PC-3 (cell line): Measurements from ENCODE around the gene MTX1. TPM values are rescaled to one million over a fixed set of nuclear protein-coding genes. Genes with fewer than 3 reads are reported as not detected.

Experiments used
- ATAC-seq: fragments of 200-7000 bp; cut with Tn5 transposase; 2 replicates; pipeline ENCODE4 v1.9.1; 2020; ENCODE audit warnings: mild to moderate bottlenecking, moderate library complexity
- BruUV-seq: library from RNA; stranded (reverse); fragments of 400-500 nt; replicated peaks from 2 replicates; lab custom pipeline; 2021; lab: Mats Ljungman, UMichigan
- CTCF ChIA-PET: fragments of 300-600 bp; sonication (Branson Sonifier 250); formaldehyde crosslinking; loops from one replicate; lab custom pipeline; 2022; ENCODE audit warnings: antibody characterized with exemption; lab: Charles Lee
- POLR2A ChIA-PET: fragments of 300-600 bp; sonication (Branson Sonifier 250); formaldehyde crosslinking; loops from one replicate; lab custom pipeline; 2022; ENCODE audit warnings: antibody characterized with exemption; ENCODE audit not compliant: unreplicated experiment; lab: Charles Lee
- DNase-seq: peaks from one replicate; pipeline ENCODE4 v3.0.0-alpha.2; 2015
- H2AFZ ChIP-seq: fragments of 300-600 bp; sonication (generic); 2 replicates; pipeline ENCODE4 v1.6.0; 2016; ENCODE audit warnings: antibody characterized with exemption, low read length
- H3F3A ChIP-seq: fragments of 300-600 bp; sonication (generic); one replicate; pipeline ENCODE4 v1.6.0; 2017; ENCODE audit warnings: antibody characterized with exemption, low read length, control low read depth, mild to moderate bottlenecking; ENCODE audit not compliant: unreplicated experiment
- H3K27ac ChIP-seq: fragments of 300-600 bp; sonication (generic); 2 replicates; pipeline ENCODE4 v1.5.1; 2016; ENCODE audit warnings: mild to moderate bottlenecking, low read length
- H3K27me3 ChIP-seq: fragments of 300-600 bp; sonication (generic); 2 replicates; pipeline ENCODE4 v1.6.1; 2016; ENCODE audit warnings: low read length, mixed read lengths
- H3K36me3 ChIP-seq: fragments of 300-600 bp; sonication (generic); 2 replicates; pipeline ENCODE4 v1.6.1; 2016; ENCODE audit warnings: low read depth, mixed run types, low read length, mixed read lengths
- H3K4me1 ChIP-seq: fragments of 300-600 bp; sonication (generic); 2 replicates; pipeline ENCODE4 v1.5.1; 2016; ENCODE audit warnings: low read length; ENCODE audit not compliant: insufficient read depth
- H3K4me2 ChIP-seq: fragments of 300-600 bp; sonication (generic); 2 replicates; pipeline ENCODE4 v1.6.0; 2016; ENCODE audit warnings: low read length
- H3K4me3 ChIP-seq: fragments of 300-600 bp; sonication (generic); 2 replicates; pipeline ENCODE4 v1.5.1; 2016; ENCODE audit warnings: mild to moderate bottlenecking, low read length, mixed read lengths
- H3K79me2 ChIP-seq: fragments of 300-600 bp; sonication (generic); 2 replicates; pipeline ENCODE4 v1.6.1; 2017; ENCODE audit warnings: low read length, mixed read lengths
- H3K9ac ChIP-seq: fragments of 300-600 bp; sonication (generic); 2 replicates; pipeline ENCODE4 v1.6.0; 2016; ENCODE audit warnings: mild to moderate bottlenecking, low read length
- H3K9me2 ChIP-seq: fragments of 300-600 bp; sonication (generic); replicated peaks from 2 replicates; pipeline ENCODE4 v1.6.1; 2016; ENCODE audit warnings: mixed run types, low read length, mixed read lengths
- H3K9me3 ChIP-seq: fragments of 300-600 bp; sonication (generic); 2 replicates; pipeline ENCODE4 v1.6.1; 2016; ENCODE audit warnings: low read length, mixed read lengths
- H4K20me1 ChIP-seq: fragments of 300-600 bp; sonication (generic); 2 replicates; pipeline ENCODE4 v1.6.1; 2016; ENCODE audit warnings: low read length, mixed read lengths
- CTCF ChIP-seq: fragments of 300-600 bp; sonication (generic); conservative IDR thresholded peaks from 2 replicates; pipeline ENCODE4 v1.5.1; 2017; ENCODE audit warnings: antibody characterized with exemption, low read depth, mild to moderate bottlenecking, low read length
- EZH2 ChIP-seq: fragments of 300-600 bp; sonication (generic); IDR thresholded peaks from one replicate; pipeline ENCODE4 v1.6.1; 2017; ENCODE audit warnings: antibody characterized with exemption, mild to moderate bottlenecking, low read length; ENCODE audit not compliant: unreplicated experiment
- EZH2phosphoT487 ChIP-seq: fragments of 300-600 bp; sonication (generic); IDR thresholded peaks from 2 replicates; pipeline ENCODE4 v1.6.1; 2018; ENCODE audit warnings: mild to moderate bottlenecking, antibody characterized with exemption, low read length, borderline replicate concordance
- intact Hi-C: fragments of 100-400 bp; cut with micrococcal nuclease; formaldehyde crosslinking; loops from 2 replicates; pipeline ENCODE4 v1.9.0; 2023
- total RNA-seq: library from RNA; depleted of rRNA; stranded (reverse); fragments of >200 nt; gene quantifications from 2 replicates; pipeline ENCODE4 v1.2.3, GENCODE V29; 2014; rRNA removed

The MTX1 gene
- total RNA-seq, 1 experiment from 2014 or later: 152 TPM

DNA sequence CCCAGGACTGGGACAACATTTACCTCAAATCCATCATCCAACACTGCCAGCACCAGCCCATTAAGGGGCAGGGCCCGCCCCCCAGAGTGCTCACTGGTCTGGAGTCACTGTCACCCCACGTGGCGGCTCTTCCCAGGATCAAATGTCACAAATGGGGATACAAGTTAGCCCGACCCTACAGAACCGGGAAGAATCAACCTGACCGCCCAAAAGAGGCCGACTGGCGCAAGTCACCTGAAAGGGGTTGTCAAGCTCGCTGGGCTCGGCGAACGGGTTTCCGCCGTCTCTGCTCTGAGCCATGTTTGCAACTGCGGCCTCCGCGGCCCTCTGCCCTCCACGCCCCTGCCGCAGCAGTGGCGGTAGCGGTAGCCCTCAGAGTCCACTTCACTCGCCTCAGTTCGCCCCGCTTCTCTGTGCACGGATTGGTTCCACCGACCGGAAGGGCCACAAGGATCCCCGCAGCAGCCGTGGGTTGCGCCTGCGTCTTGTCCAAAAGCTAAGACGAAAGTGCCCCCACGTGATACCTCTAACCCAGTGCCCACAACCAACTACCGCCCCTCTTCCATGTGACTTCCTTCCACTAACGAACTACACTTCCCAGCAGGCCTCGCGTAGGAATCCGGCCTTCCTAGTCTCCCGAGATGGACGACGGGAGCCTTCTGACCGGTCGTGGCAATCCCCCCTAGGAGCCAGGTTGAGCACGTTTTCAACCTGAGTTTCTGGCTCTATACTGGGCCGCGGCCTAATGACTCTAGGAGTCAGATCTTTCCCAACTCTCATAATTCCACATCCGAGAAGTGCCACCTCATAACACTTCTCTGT is 53.6 kb downstream of the MTX1 start, which contains the start of gene SCAMP3:
SCAMP3 (minus strand) TSS at position 509 of the 822 bp plus-strand sequence; CDS start at position 300, 209 bp downstream.
- Histone ChIP-seq H3K9me2 (no peaks in the 10 kb centered on the region), H3K27me3 (no peaks in the 10 kb centered on the region), H3K27ac (peak within 1 kb of the TSS; percentile 69), H3F3A (peaks cover 11% of the 10 kb centered on the region), H3K4me2 (peak within 1 kb of the TSS; percentile 95), H3K4me1 (peaks cover 16% of the 10 kb centered on the region), H3K9me3 (no peaks in the 10 kb centered on the region), H3K79me2 (peaks cover 20% of the 10 kb centered on the region), H3K36me3 (peaks cover 40% of the 10 kb centered on the region), H2AFZ (peak within 1 kb of the TSS; percentile 72), H4K20me1 (no peaks in the 10 kb centered on the region), H3K9ac (peak within 1 kb of the TSS; percentile 89), H3K4me3 (peak within 1 kb of the TSS; percentile 88)
- ChIA-PET CTCF (interaction anchor here (0.6 to 1.6 kb wide), 2 partner anchors 11 to 37 kb away, joined by 4 to 10 read pairs; no protein-coding TSS in a partner anchor), POLR2A (interaction anchor here (0.6 to 1.2 kb wide), 2 partner anchors 61 to 62 kb away, joined by 3 to 4 read pairs; no protein-coding TSS in a partner anchor)
- ATAC-seq (peak; percentile 94), DNase-seq (peak; percentile 99)
- intact Hi-C loops: no loop called here
- TF ChIP-seq EZH2phosphoT487 (no peak), EZH2 (no peak), CTCF (no peak; the same call in 1 of the 2 replicates)
- BruUV-seq: TSS peak; percentile 62

DNA sequence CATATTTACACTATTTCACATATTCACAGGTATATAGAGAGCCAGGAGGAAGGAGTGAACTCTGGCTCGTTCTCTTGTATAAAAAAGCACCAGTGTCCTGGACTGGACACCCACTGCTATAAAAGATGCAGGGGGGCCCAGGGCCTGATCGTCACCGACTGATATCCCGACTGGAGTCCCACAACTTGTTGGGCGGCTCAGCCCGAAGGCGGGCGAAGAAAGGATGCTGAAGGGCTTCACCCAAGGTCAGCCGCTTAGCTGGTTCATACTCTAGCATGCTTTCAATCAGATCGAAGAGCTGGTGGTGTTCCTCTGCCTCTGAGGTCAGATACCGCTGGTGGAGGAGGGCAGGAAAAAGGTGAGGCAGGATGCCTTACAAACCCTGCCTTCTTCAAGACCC is 54.6 kb downstream of the MTX1 start:
- intact Hi-C loops: no loop called here
- Histone ChIP-seq H3K9me2 (no peaks in the 10 kb centered on the region), H3K9me3 (no peaks in the 10 kb centered on the region), H3F3A (peaks cover 11% of the 10 kb centered on the region), H3K36me3 (peaks cover 50% of the 10 kb centered on the region), H3K27me3 (no peaks in the 10 kb centered on the region), H3K4me1 (peaks cover 16% of the 10 kb centered on the region), H3K27ac (no peak overlapping the region), H4K20me1 (no peaks in the 10 kb centered on the region), H3K9ac (no peak overlapping the region), H3K4me3 (no peak overlapping the region), H3K79me2 (peaks cover 20% of the 10 kb centered on the region), H2AFZ (no peak overlapping the region), H3K4me2 (no peak overlapping the region)
- BruUV-seq: no TSS peak
- CTCF ChIA-PET: no interaction called here
- POLR2A ChIA-PET: interaction anchor here (0.6 kb wide), 1 partner anchor 54 kb away, joined by 3 read pairs; no protein-coding TSS in a partner anchor
- DNase-seq (no peak), ATAC-seq (no peak)
- TF ChIP-seq CTCF (no peak), EZH2phosphoT487 (no peak), EZH2 (no peak)

Other genes with a start within 250 kb of the MTX1 start
- gene PYGO2, start 246.9 kb upstream of the MTX1 start, total RNA-seq: 41.7 and 43.3 TPM in 2 replicates
- 106 and 107 TPM in 2 replicates for gene SHC1, start 237.9 kb upstream of the MTX1 start, total RNA-seq
- gene CKS1B, start 234.0 kb upstream of the MTX1 start, total RNA-seq: 330 and 390 TPM in 2 replicates
- gene FLAD1, start 225.4 kb upstream of the MTX1 start, total RNA-seq: 58.5 and 84.0 TPM in 2 replicates
- not detected in 2 replicates for gene LENEP, start 215.1 kb upstream of the MTX1 start, total RNA-seq
- gene ZBTB7B, start 205.9 kb upstream of the MTX1 start, total RNA-seq: 39.7 and 59.1 TPM in 2 replicates
- 0.18 and 3.0 TPM in 2 replicates for gene DCST2, start 174.9 kb upstream of the MTX1 start, total RNA-seq
- gene DCST1, start 174.9 kb upstream of the MTX1 start, total RNA-seq: not detected in 2 replicates
- 334 and 384 TPM in 2 replicates for gene ADAM15, start 157.4 kb upstream of the MTX1 start, total RNA-seq
- gene EFNA4, start 145.0 kb upstream of the MTX1 start, total RNA-seq: 36.7 and 37.4 TPM in 2 replicates
- gene EFNA3, start 129.9 kb upstream of the MTX1 start, total RNA-seq: 16.2 and 23.5 TPM in 2 replicates
- gene EFNA1, start 80.8 kb upstream of the MTX1 start, total RNA-seq: 29.4 and 49.9 TPM in 2 replicates
- gene SLC50A1, start 72.8 kb upstream of the MTX1 start, total RNA-seq: 59.2 and 75.2 TPM in 2 replicates
- gene DPM3, start 68.2 kb upstream of the MTX1 start, total RNA-seq: 53.6 and 74.3 TPM in 2 replicates
- 241 and 257 TPM in 2 replicates for gene KRTCAP2, start 35.4 kb upstream of the MTX1 start, total RNA-seq
- 4.1 and 5.4 TPM in 2 replicates for gene TRIM46, start 34.8 kb upstream of the MTX1 start, total RNA-seq
- 12.0 and 13.0 TPM in 2 replicates for gene THBS3, start 798 bp upstream of the MTX1 start, total RNA-seq
- 30.9 and 54.7 TPM in 2 replicates for gene ENTREP3, start 46.8 kb downstream of the MTX1 start, total RNA-seq
- gene SCAMP3, start 53.7 kb downstream of the MTX1 start, total RNA-seq: 218 and 219 TPM in 2 replicates
- gene CLK2, start 64.8 kb downstream of the MTX1 start, total RNA-seq: 44.5 and 49.9 TPM in 2 replicates
- gene HCN3, start 68.8 kb downstream of the MTX1 start, total RNA-seq: 1.8 and 1.9 TPM in 2 replicates
- not detected in 2 replicates for gene PKLR, start 92.7 kb downstream of the MTX1 start, total RNA-seq
- gene FDPS, start 100.2 kb downstream of the MTX1 start, total RNA-seq: 301 and 313 TPM in 2 replicates
- 80.3 and 85.1 TPM in 2 replicates for gene RUSC1, start 112.2 kb downstream of the MTX1 start, total RNA-seq